WTC11 (cell line): ENCODE data around the gene SRGN. TPM values are rescaled to one million over a fixed set of nuclear protein-coding genes. Genes with fewer than 3 reads are reported as not detected.

Source experiments
- ATAC-seq: fragments of 200-7000 bp; cut with Tn5 transposase; 2 replicates; pipeline ENCODE4 v1.10.0; 2021; ENCODE audit warnings: mild to moderate bottlenecking, moderate library complexity
- CTCF ChIA-PET: fragments of 300-600 bp; sonication (Branson Sonifier 250); formaldehyde crosslinking; loops from one replicate; lab custom pipeline; 2021; ENCODE audit warnings: antibody characterized with exemption; lab: Charles Lee
- POLR2A ChIA-PET: fragments of 350-600 bp; sonication (Branson Sonifier 250); formaldehyde crosslinking; loops from one replicate; lab custom pipeline; 2021; ENCODE audit warnings: antibody characterized with exemption; lab: Charles Lee
- DNase-seq: peaks from one replicate; pipeline ENCODE4 v3.0.0; 2021; ENCODE audit warnings: low spot score
- H3K27ac Mint-ChIP-seq: 2 replicates; pipeline ENCODE4 v1.8.0; 2021; ENCODE audit warnings: mixed read lengths
- H3K27me3 Mint-ChIP-seq: 2 replicates; pipeline ENCODE4 v1.8.0; 2021; ENCODE audit warnings: low read depth, mild to moderate bottlenecking, moderate library complexity, mixed read lengths
- H3K36me3 Mint-ChIP-seq: 2 replicates; pipeline ENCODE4 v1.8.0; 2021; ENCODE audit warnings: mixed read lengths
- H3K4me1 Mint-ChIP-seq: 2 replicates; pipeline ENCODE4 v1.8.0; 2022; ENCODE audit warnings: mixed read lengths
- H3K4me3 Mint-ChIP-seq: 2 replicates; pipeline ENCODE4 v1.8.0; 2021; ENCODE audit warnings: mild to moderate bottlenecking, moderate library complexity, mixed read lengths
- H3K9me3 Mint-ChIP-seq: 2 replicates; pipeline ENCODE4 v1.8.0; 2021; ENCODE audit warnings: mixed read lengths
- GTF2I ChIP-seq: fragments of 250-450 bp; sonication (Bioruptor Pico); conservative IDR thresholded peaks from 2 replicates; pipeline ENCODE4 v1.4.0; 2021; ENCODE audit warnings: mild to moderate bottlenecking
- IRF2 ChIP-seq: sonication (generic); formaldehyde crosslinking; IDR thresholded peaks from 2 replicates; pipeline ENCODE4 v1.8.0; 2022; ENCODE audit warnings: low read depth, missing genetic modification reagents, borderline replicate concordance
- JUN ChIP-seq: sonication (generic); formaldehyde crosslinking; IDR thresholded peaks from 2 replicates; pipeline ENCODE4 v1.8.0; 2023; ENCODE audit warnings: mild to moderate bottlenecking, missing genetic modification reagents
- MXD4 ChIP-seq: fragments of 250-450 bp; sonication (Bioruptor Pico); IDR thresholded peaks from 2 replicates; pipeline ENCODE4 v1.8.0; 2021; ENCODE audit warnings: mild to moderate bottlenecking, moderate library complexity, borderline replicate concordance
- NR3C1 ChIP-seq: sonication (generic); formaldehyde crosslinking; conservative IDR thresholded peaks from 2 replicates; pipeline ENCODE4 v1.8.1; 2023; ENCODE audit warnings: low read depth, mild to moderate bottlenecking, missing genetic modification reagents
- SMAD4 ChIP-seq: sonication (generic); formaldehyde crosslinking; IDR thresholded peaks from 2 replicates; pipeline ENCODE4 v1.8.0; 2022; ENCODE audit warnings: mild to moderate bottlenecking, missing genetic modification reagents
- TCF7 ChIP-seq: sonication (generic); formaldehyde crosslinking; IDR thresholded peaks from 2 replicates; pipeline ENCODE4 v1.8.0; 2022; ENCODE audit warnings: mild to moderate bottlenecking, low read depth, missing genetic modification reagents, moderate library complexity
- ZNF317 ChIP-seq: sonication (generic); formaldehyde crosslinking; IDR thresholded peaks from 2 replicates; pipeline ENCODE4 v1.8.1; 2023; ENCODE audit warnings: low read depth, mild to moderate bottlenecking, moderate library complexity, missing genetic modification reagents, borderline replicate concordance
- ZNF416 ChIP-seq: fragments of 250-450 bp; sonication (Bioruptor Pico); IDR thresholded peaks from 2 replicates; pipeline ENCODE4 v1.9.0; 2021; ENCODE audit warnings: mild to moderate bottlenecking, inconsistent platforms
- ZNF423 ChIP-seq: fragments of 250-450 bp; sonication (Bioruptor Pico); IDR thresholded peaks from 2 replicates; pipeline ENCODE4 v2.1.2; 2022; ENCODE audit warnings: mild to moderate bottlenecking, moderate library complexity
- ZNF671 ChIP-seq: fragments of 250-450 bp; sonication (Bioruptor Pico); IDR thresholded peaks from 2 replicates; pipeline ENCODE4 v1.8.0; 2021; ENCODE audit warnings: mild to moderate bottlenecking
- total RNA-seq: library from RNA; stranded (reverse); gene quantifications from 3 replicates; pipeline ENCODE4 v1.2.3, GENCODE V29; 2021
- TF ChIP-seq, protein P1 (sequence below): fragments of 200-600 bp; IDR thresholded peaks from 2 replicates; pipeline ENCODE4 v1.8.0; 2022; ENCODE audit warnings: antibody characterized with exemption
- TF ChIP-seq, protein P2 (sequence below): sonication (generic); formaldehyde crosslinking; IDR thresholded peaks from 2 replicates; pipeline ENCODE4 v1.8.1; 2023; ENCODE audit warnings: mild to moderate bottlenecking, missing genetic modification reagents
- TF ChIP-seq, protein P3 (sequence below): sonication (generic); formaldehyde crosslinking; IDR thresholded peaks from 2 replicates; pipeline ENCODE4 v1.8.0; 2023; ENCODE audit warnings: mild to moderate bottlenecking, missing genetic modification reagents
- TF ChIP-seq, protein P4 (sequence below): fragments of 250-450 bp; sonication (Bioruptor Pico); IDR thresholded peaks from 2 replicates; pipeline ENCODE4 v1.9.0; 2021; ENCODE audit warnings: mild to moderate bottlenecking
- TF ChIP-seq, protein P5 (sequence below): fragments of 250-450 bp; sonication (Bioruptor Pico); IDR thresholded peaks from 2 replicates; pipeline ENCODE4 v1.8.0; 2021; ENCODE audit warnings: mild to moderate bottlenecking
- TF ChIP-seq, protein P6 (sequence below): fragments of 250-450 bp; sonication (Bioruptor Pico); IDR thresholded peaks from 2 replicates; pipeline ENCODE4 v2.1.2; 2022; ENCODE audit warnings: mild to moderate bottlenecking, moderate library complexity
- TF ChIP-seq, protein P7 (sequence below): sonication (generic); formaldehyde crosslinking; IDR thresholded peaks from 2 replicates; pipeline ENCODE4 v1.8.1; 2022; ENCODE audit warnings: mild to moderate bottlenecking, moderate library complexity, missing genetic modification reagents
- TF ChIP-seq, protein P8 (sequence below): fragments of 250-450 bp; sonication (Bioruptor Pico); IDR thresholded peaks from 2 replicates; pipeline ENCODE4 v1.9.0; 2021; ENCODE audit warnings: moderate library complexity, mild to moderate bottlenecking, inconsistent platforms, borderline replicate concordance

Gene SRGN
- total RNA-seq, 1 experiment from 2014 or later, result 1.4 TPM

DNA sequence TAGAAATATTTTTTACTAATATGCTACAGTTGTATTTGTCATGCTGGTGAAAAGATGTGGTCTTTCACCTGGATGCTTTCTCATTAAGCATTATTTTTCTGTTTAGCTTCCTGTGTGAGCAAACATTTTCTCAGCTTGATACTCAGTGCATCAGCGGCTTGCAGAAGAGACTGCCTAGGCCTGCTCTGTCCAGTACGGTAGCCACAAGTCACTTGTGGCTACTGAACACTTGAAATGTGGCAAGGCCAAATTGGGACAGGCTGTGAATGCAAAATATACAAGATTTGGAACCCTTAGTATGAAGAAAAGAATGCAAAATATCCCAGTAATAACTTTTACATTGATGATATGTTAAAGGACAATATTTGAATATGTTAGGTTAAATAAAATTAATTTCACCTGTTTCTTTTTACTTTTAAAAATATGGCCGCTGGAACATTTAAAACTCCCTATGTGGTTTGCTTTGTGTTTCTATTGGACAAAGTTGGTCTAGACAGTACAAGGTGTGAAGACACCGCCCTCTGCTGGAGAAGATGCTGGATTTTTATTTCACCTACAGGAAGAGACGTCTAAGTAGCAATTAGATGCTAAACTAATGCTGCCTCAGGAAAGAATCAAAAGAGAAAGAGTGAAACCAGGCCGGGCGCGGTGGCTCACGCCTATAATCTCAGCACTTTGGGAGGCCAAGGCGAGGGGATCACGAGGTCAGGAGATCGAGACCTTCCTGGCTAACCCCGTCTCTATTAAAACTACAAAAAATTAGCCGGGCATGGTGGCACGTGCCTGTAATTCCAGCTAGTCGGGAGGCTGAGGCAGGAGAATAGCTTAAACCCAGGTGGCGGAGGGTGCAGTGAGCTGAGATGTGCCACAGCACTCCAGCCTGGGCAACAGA is 5.3 kb downstream of the SRGN start:
- Mint-ChIP-seq H3K9me3 (no peaks in the 10 kb centered on the region), H3K4me3 (no peak overlapping the region), H3K36me3 (no peaks in the 10 kb centered on the region), H3K27ac (no peak overlapping the region), H3K27me3 (no peaks in the 10 kb centered on the region), H3K4me1 (no peaks in the 10 kb centered on the region)
- TF ChIP-seq MXD4 (CRISPR knock-in tag), result no peak
- TF ChIP-seq, protein P1, sequence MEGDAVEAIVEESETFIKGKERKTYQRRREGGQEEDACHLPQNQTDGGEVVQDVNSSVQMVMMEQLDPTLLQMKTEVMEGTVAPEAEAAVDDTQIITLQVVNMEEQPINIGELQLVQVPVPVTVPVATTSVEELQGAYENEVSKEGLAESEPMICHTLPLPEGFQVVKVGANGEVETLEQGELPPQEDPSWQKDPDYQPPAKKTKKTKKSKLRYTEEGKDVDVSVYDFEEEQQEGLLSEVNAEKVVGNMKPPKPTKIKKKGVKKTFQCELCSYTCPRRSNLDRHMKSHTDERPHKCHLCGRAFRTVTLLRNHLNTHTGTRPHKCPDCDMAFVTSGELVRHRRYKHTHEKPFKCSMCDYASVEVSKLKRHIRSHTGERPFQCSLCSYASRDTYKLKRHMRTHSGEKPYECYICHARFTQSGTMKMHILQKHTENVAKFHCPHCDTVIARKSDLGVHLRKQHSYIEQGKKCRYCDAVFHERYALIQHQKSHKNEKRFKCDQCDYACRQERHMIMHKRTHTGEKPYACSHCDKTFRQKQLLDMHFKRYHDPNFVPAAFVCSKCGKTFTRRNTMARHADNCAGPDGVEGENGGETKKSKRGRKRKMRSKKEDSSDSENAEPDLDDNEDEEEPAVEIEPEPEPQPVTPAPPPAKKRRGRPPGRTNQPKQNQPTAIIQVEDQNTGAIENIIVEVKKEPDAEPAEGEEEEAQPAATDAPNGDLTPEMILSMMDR, result peak; percentile 58
- TF ChIP-seq ZNF317 (CRISPR knock-in tag), result no peak
- no peak for TF ChIP-seq SMAD4 (CRISPR knock-in tag)
- DNase-seq (peak; percentile 74), ATAC-seq (peak; percentile 94)
- CTCF ChIA-PET, result interaction anchor here (0.7 to 2.8 kb wide), 9 partner anchors 32 to 518 kb away, joined by 3 to 14 read pairs (median 4); no protein-coding TSS in a partner anchor
- POLR2A ChIA-PET, result no interaction called here

DNA sequence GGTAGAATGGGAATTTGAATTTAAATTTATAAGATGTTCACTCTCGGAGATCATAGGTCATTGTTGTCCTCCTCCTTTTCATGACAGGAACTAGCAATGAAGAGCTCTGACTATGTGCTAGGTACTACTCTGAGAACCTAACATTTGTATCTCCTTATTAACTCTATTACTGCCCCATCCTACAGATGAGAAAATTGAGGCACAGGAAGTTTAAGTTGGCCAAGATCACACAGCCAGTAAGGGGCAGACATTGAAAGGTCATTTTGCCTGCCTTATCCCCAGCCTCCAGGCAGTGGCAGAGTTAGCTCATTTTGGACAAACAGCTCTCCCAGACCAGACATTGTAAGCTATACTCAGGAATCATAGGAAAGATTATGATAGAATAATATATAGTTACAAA is 6.0 kb downstream of the SRGN start:
- Mint-ChIP-seq H3K27me3 (no peaks in the 10 kb centered on the region), H3K4me3 (no peak overlapping the region), H3K4me1 (no peaks in the 10 kb centered on the region), H3K36me3 (no peaks in the 10 kb centered on the region), H3K9me3 (no peaks in the 10 kb centered on the region), H3K27ac (no peak overlapping the region)
- ATAC-seq (no peak), DNase-seq (no peak)
- ChIA-PET POLR2A (no interaction called here), CTCF (interaction anchor here (1.1 to 2.8 kb wide), 6 partner anchors 34 to 113 kb away, joined by 4 to 14 read pairs (median 5); no protein-coding TSS in a partner anchor)
- TF ChIP-seq ZNF671 (CRISPR knock-in tag) (no peak), TCF7 (CRISPR knock-in tag) (no peak), ZNF423 (CRISPR knock-in tag) (no peak), GTF2I (CRISPR knock-in tag) (no peak), NR3C1 (CRISPR knock-in tag) (no peak), IRF2 (no peak), JUN (CRISPR knock-in tag) (no peak), ZNF416 (CRISPR knock-in tag) (no peak)
- TF ChIP-seq, protein P2, sequence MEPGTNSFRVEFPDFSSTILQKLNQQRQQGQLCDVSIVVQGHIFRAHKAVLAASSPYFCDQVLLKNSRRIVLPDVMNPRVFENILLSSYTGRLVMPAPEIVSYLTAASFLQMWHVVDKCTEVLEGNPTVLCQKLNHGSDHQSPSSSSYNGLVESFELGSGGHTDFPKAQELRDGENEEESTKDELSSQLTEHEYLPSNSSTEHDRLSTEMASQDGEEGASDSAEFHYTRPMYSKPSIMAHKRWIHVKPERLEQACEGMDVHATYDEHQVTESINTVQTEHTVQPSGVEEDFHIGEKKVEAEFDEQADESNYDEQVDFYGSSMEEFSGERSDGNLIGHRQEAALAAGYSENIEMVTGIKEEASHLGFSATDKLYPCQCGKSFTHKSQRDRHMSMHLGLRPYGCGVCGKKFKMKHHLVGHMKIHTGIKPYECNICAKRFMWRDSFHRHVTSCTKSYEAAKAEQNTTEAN (CRISPR knock-in tag), result no peak
- TF ChIP-seq, protein P3, sequence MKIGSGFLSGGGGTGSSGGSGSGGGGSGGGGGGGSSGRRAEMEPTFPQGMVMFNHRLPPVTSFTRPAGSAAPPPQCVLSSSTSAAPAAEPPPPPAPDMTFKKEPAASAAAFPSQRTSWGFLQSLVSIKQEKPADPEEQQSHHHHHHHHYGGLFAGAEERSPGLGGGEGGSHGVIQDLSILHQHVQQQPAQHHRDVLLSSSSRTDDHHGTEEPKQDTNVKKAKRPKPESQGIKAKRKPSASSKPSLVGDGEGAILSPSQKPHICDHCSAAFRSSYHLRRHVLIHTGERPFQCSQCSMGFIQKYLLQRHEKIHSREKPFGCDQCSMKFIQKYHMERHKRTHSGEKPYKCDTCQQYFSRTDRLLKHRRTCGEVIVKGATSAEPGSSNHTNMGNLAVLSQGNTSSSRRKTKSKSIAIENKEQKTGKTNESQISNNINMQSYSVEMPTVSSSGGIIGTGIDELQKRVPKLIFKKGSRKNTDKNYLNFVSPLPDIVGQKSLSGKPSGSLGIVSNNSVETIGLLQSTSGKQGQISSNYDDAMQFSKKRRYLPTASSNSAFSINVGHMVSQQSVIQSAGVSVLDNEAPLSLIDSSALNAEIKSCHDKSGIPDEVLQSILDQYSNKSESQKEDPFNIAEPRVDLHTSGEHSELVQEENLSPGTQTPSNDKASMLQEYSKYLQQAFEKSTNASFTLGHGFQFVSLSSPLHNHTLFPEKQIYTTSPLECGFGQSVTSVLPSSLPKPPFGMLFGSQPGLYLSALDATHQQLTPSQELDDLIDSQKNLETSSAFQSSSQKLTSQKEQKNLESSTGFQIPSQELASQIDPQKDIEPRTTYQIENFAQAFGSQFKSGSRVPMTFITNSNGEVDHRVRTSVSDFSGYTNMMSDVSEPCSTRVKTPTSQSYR (CRISPR knock-in tag), result no peak
- TF ChIP-seq, protein P4, sequence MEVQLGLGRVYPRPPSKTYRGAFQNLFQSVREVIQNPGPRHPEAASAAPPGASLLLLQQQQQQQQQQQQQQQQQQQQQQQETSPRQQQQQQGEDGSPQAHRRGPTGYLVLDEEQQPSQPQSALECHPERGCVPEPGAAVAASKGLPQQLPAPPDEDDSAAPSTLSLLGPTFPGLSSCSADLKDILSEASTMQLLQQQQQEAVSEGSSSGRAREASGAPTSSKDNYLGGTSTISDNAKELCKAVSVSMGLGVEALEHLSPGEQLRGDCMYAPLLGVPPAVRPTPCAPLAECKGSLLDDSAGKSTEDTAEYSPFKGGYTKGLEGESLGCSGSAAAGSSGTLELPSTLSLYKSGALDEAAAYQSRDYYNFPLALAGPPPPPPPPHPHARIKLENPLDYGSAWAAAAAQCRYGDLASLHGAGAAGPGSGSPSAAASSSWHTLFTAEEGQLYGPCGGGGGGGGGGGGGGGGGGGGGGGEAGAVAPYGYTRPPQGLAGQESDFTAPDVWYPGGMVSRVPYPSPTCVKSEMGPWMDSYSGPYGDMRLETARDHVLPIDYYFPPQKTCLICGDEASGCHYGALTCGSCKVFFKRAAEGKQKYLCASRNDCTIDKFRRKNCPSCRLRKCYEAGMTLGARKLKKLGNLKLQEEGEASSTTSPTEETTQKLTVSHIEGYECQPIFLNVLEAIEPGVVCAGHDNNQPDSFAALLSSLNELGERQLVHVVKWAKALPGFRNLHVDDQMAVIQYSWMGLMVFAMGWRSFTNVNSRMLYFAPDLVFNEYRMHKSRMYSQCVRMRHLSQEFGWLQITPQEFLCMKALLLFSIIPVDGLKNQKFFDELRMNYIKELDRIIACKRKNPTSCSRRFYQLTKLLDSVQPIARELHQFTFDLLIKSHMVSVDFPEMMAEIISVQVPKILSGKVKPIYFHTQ, result no peak
- TF ChIP-seq, protein P5, sequence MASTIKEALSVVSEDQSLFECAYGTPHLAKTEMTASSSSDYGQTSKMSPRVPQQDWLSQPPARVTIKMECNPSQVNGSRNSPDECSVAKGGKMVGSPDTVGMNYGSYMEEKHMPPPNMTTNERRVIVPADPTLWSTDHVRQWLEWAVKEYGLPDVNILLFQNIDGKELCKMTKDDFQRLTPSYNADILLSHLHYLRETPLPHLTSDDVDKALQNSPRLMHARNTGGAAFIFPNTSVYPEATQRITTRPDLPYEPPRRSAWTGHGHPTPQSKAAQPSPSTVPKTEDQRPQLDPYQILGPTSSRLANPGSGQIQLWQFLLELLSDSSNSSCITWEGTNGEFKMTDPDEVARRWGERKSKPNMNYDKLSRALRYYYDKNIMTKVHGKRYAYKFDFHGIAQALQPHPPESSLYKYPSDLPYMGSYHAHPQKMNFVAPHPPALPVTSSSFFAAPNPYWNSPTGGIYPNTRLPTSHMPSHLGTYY (CRISPR knock-in tag), result no peak
- TF ChIP-seq, protein P6, sequence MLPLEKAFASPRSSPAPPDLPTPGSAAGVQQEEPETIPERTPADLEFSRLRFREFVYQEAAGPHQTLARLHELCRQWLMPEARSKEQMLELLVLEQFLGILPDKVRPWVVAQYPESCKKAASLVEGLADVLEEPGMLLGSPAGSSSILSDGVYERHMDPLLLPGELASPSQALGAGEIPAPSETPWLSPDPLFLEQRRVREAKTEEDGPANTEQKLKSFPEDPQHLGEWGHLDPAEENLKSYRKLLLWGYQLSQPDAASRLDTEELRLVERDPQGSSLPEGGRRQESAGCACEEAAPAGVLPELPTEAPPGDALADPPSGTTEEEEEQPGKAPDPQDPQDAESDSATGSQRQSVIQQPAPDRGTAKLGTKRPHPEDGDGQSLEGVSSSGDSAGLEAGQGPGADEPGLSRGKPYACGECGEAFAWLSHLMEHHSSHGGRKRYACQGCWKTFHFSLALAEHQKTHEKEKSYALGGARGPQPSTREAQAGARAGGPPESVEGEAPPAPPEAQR, result no peak
- TF ChIP-seq, protein P7, sequence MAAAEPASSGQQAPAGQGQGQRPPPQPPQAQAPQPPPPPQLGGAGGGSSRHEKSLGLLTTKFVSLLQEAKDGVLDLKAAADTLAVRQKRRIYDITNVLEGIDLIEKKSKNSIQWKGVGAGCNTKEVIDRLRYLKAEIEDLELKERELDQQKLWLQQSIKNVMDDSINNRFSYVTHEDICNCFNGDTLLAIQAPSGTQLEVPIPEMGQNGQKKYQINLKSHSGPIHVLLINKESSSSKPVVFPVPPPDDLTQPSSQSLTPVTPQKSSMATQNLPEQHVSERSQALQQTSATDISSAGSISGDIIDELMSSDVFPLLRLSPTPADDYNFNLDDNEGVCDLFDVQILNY (CRISPR knock-in tag), result no peak
- TF ChIP-seq, protein P8, sequence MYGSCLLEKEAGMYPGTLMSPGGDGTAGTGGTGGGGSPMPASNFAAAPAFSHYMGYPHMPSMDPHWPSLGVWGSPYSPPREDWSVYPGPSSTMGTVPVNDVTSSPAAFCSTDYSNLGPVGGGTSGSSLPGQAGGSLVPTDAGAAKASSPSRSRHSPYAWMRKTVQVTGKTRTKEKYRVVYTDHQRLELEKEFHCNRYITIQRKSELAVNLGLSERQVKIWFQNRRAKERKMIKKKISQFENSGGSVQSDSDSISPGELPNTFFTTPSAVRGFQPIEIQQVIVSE (CRISPR knock-in tag), result no peak
